ENCODE results near the gene INAFM2. TPM values are rescaled to one million over a fixed set of nuclear protein-coding genes. Genes with fewer than 3 reads are reported as not detected.

The INAFM2 gene
- polyA plus RNA-seq, 3 donors = 5.1 to 19.6 (median 8.3) TPM

- intact Hi-C loops (cut with micrococcal nuclease) = no loop called here
- DNase-seq = peak; percentile 50 to 68 (median 63)
- Histone ChIP-seq H3K27me3 (ENCODE audit: control insufficient read depth in 2 of 2, insufficient read depth in 2 of 2, low read length in 2 of 2) (no peaks in the 10 kb centered on the region), H3K4me1 (ENCODE audit: control insufficient read depth in 1 of 2, insufficient read depth in 2 of 2, low read length in 2 of 2) (peaks cover 60 to 81% of the 10 kb centered on the region in 2 donors), H3K4me2 (replicated peaks; ENCODE audit: extremely low read depth, low read length, poor library complexity, severe bottlenecking) (peak overlapping the region; percentile 97), H3K9ac (ENCODE audit: insufficient read depth, low read length, poor library complexity, severe bottlenecking) (peak overlapping the region; percentile 73), H3K9me3 (replicated peaks in 1 of 2; ENCODE audit: control insufficient read depth in 1 of 2, insufficient read depth in 1 of 2, low read length in 2 of 2) (no peaks in the 10 kb centered on the region), H3K27ac (ENCODE audit: low read depth in 1 of 2, low read length in 2 of 2) (peak overlapping the region; percentile 75 to 87), H3K36me3 (replicated peaks in 1 of 2; ENCODE audit: control insufficient read depth in 1 of 2, insufficient read depth in 2 of 2, low read length in 2 of 2) (peaks cover 33 to 45% of the 10 kb centered on the region in 2 donors), H3K79me2 (ENCODE audit: insufficient read depth, low read length) (peaks cover 80% of the 10 kb centered on the region), H3K4me3 (replicated peaks in 1 of 3; ENCODE audit: low read depth in 2 of 3, low read length in 3 of 3) (peak overlapping the region; percentile 80 to 99 (median 89)), H2AFZ (ENCODE audit: insufficient read depth, low read depth, low read length, poor library complexity, severe bottlenecking) (peak overlapping the region; percentile 76), H4K20me1 (ENCODE audit: insufficient read depth, low read length) (peaks cover 60% of the 10 kb centered on the region)
- 0% methylated on average over 5 of the region's 5 CpGs for WGBS (ENCODE audit: insufficient coverage)
- H3K4me1 Mint-ChIP-seq = peaks cover 75% of the 10 kb centered on the region
- H3K36me3 Mint-ChIP-seq = peaks cover 32 to 45% of the 10 kb centered on the region in 2 donors
- no peaks in the 10 kb centered on the region for H3K9me3 Mint-ChIP-seq
- peak overlapping the region; percentile 86 to 95 (median 93) for H3K27ac Mint-ChIP-seq
- peak overlapping the region; percentile 94 to 99 for H3K4me3 Mint-ChIP-seq
- peaks cover 0 to 2% (median 0%) of the 10 kb centered on the region in 3 donors for H3K27me3 Mint-ChIP-seq (ENCODE audit: low read depth in 3 of 3)
- TF ChIP-seq, protein P1, sequence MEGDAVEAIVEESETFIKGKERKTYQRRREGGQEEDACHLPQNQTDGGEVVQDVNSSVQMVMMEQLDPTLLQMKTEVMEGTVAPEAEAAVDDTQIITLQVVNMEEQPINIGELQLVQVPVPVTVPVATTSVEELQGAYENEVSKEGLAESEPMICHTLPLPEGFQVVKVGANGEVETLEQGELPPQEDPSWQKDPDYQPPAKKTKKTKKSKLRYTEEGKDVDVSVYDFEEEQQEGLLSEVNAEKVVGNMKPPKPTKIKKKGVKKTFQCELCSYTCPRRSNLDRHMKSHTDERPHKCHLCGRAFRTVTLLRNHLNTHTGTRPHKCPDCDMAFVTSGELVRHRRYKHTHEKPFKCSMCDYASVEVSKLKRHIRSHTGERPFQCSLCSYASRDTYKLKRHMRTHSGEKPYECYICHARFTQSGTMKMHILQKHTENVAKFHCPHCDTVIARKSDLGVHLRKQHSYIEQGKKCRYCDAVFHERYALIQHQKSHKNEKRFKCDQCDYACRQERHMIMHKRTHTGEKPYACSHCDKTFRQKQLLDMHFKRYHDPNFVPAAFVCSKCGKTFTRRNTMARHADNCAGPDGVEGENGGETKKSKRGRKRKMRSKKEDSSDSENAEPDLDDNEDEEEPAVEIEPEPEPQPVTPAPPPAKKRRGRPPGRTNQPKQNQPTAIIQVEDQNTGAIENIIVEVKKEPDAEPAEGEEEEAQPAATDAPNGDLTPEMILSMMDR (IDR thresholded peaks at IDR 0.05) = no peak
Observed at GRCh38 chr15:40306371-40306770, 17.1 kb upstream of the INAFM2 start.

GRCh38 chr15:40306908-40307307, 16.6 kb upstream of the INAFM2 start:
- WGBS (ENCODE audit: insufficient coverage) = 0% methylated on average over 2 of the region's 7 CpGs
- Mint-ChIP-seq H3K9me3 (no peaks in the 10 kb centered on the region), H3K4me1 (peaks cover 69% of the 10 kb centered on the region), H3K27me3 (ENCODE audit: low read depth in 3 of 3) (peaks cover 0 to 2% (median 0%) of the 10 kb centered on the region in 3 donors), H3K36me3 (peaks cover 27 to 39% of the 10 kb centered on the region in 2 donors), H3K27ac (peak overlapping the region; percentile 86 to 95 (median 93)), H3K4me3 (peak overlapping the region; percentile 94 to 99)
- Histone ChIP-seq H2AFZ (ENCODE audit: insufficient read depth, low read depth, low read length, poor library complexity, severe bottlenecking) (peak overlapping the region; percentile 76), H3K4me3 (replicated peaks in 1 of 3; ENCODE audit: low read depth in 2 of 3, low read length in 3 of 3) (peak overlapping the region; percentile 80 to 99 (median 89)), H4K20me1 (ENCODE audit: insufficient read depth, low read length) (peaks cover 55% of the 10 kb centered on the region), H3K79me2 (ENCODE audit: insufficient read depth, low read length) (peaks cover 75% of the 10 kb centered on the region), H3K36me3 (replicated peaks in 1 of 2; ENCODE audit: control insufficient read depth in 1 of 2, insufficient read depth in 2 of 2, low read length in 2 of 2) (peaks cover 28 to 39% of the 10 kb centered on the region in 2 donors), H3K4me1 (ENCODE audit: control insufficient read depth in 1 of 2, insufficient read depth in 2 of 2, low read length in 2 of 2) (peaks cover 54 to 76% of the 10 kb centered on the region in 2 donors), H3K4me2 (replicated peaks; ENCODE audit: extremely low read depth, low read length, poor library complexity, severe bottlenecking) (peak overlapping the region; percentile 97), H3K9me3 (replicated peaks in 1 of 2; ENCODE audit: control insufficient read depth in 1 of 2, insufficient read depth in 1 of 2, low read length in 2 of 2) (no peaks in the 10 kb centered on the region), H3K27me3 (ENCODE audit: control insufficient read depth in 2 of 2, insufficient read depth in 2 of 2, low read length in 2 of 2) (no peaks in the 10 kb centered on the region), H3K27ac (ENCODE audit: low read depth in 1 of 2, low read length in 2 of 2) (peak overlapping the region; percentile 75 to 87), H3K9ac (ENCODE audit: insufficient read depth, low read length, poor library complexity, severe bottlenecking) (peak overlapping the region; percentile 73)
- TF ChIP-seq, protein P1 (IDR thresholded peaks at IDR 0.05) = no peak
- intact Hi-C loops (cut with micrococcal nuclease) = no loop called here
- no peak for DNase-seq

Data from CD14-positive monocyte (primary cell).